Raji (cell line): Measurements from ENCODE around the gene MACF1.

Experiments
- POLR2A ChIP-seq: IDR thresholded peaks from 2 replicates; pipeline ENCODE4 v1.6.1; 2011; ENCODE audit warnings: low read depth, low read length, control low read depth; ENCODE audit not compliant: insufficient read depth

The MACF1 gene

DNA sequence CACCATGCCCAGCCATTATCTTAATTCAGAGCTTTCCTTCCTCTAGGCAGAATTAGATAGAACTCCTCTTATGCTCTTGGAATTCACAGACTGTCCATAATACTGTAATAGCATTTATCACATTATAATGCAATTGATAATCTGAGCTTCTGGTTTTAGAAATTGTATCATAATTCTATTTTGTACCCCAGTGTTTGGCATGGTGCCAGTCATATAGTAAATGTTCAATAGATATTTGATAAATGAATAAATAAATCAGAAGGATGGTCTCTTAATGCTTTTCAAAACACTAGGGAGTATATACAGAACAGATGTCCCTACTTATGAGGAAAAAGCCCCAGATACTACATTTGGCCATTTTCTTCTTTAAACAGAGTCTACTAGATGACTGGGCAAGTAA, 167.6 kb downstream of the MACF1 start:
- no peak for TF ChIP-seq POLR2A

DNA sequence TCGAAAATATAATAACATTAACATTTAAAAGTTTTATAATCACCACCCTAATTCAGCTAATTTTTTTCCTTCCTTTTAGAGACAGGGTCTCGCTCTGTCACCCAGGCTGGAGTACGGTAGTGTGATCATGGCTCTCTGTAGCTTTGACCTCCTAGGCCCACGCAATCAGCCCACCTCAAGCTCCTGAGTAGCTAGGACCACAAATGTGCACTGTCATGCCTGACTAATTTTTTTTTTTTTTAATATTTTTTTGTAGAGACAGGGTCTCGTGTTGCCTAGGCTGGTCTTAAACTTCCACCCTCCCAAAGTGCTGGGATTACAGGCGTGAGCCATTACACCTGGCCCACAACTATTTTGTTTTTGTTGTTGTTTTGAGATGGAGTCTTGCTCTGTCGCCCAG, 172.2 kb downstream of the MACF1 start:
- no peak for TF ChIP-seq POLR2A

GRCh38 chr1:39378377-39378776, 173.9 kb downstream of the MACF1 start:
- no peak for TF ChIP-seq POLR2A

DNA sequence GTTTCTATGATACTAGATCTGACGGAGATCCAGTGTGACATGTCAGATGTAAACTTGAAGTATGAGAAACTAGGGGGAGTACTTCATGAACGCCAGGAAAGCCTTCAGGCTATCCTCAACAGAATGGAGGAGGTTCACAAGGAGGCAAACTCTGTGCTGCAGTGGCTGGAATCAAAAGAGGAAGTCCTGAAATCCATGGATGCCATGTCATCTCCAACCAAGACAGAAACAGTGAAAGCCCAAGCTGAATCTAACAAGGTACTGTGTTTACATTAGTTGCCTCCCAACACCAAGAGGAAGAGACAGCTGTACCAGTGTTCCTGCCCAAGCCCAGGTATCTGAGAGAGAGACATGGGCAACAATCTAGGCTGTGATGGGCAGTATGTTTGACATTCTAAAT, 174.7 kb downstream of the MACF1 start:
- no peak for TF ChIP-seq POLR2A

GRCh38 chr1:39380036-39380435, 175.5 kb downstream of the MACF1 start:
- TF ChIP-seq POLR2A: no peak

GRCh38 chr1:39381839-39382238, 177.3 kb downstream of the MACF1 start:
- no peak for TF ChIP-seq POLR2A

DNA sequence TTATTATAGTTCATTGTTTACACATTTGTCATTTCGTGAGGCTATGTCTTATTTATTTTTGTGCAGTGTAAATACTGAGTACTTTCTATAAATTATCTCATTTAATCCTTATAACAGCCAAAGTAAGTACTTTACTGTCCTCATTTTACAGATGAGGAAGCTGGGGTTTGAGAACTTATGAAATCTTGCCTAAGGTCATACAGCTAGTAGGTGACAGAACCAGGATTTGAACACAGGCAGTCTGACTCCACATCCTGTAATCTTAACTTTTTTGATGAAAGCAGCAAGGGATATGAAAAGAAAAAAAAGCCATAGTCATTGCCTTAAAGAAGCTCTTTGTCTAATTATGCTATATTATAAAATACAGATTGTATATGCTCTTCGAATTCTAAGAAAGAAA, 179.8 kb downstream of the MACF1 start:
- no peak for TF ChIP-seq POLR2A

- TF ChIP-seq POLR2A: no peak
Measured at GRCh38 chr1:39385067-39385988, 180.8 kb downstream of the MACF1 start.

GRCh38 chr1:39386997-39387396, 182.5 kb downstream of the MACF1 start:
- no peak for TF ChIP-seq POLR2A

DNA sequence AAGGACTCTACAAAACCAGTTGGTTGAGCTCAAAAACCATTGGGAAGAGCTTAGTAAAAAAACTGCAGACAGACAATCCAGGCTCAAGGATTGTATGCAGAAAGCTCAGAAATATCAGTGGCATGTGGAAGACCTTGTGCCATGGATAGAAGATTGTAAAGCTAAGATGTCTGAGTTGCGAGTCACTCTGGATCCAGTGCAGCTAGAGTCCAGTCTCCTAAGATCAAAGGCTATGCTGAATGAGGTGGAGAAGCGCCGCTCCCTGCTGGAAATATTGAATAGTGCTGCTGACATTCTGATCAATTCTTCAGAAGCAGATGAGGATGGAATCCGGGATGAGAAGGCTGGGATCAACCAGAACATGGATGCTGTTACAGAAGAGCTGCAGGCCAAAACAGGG, 183.0 kb downstream of the MACF1 start:
- no peak for TF ChIP-seq POLR2A

GRCh38 chr1:39391691-39392679, 187.5 kb downstream of the MACF1 start:
- no peak for TF ChIP-seq POLR2A

DNA sequence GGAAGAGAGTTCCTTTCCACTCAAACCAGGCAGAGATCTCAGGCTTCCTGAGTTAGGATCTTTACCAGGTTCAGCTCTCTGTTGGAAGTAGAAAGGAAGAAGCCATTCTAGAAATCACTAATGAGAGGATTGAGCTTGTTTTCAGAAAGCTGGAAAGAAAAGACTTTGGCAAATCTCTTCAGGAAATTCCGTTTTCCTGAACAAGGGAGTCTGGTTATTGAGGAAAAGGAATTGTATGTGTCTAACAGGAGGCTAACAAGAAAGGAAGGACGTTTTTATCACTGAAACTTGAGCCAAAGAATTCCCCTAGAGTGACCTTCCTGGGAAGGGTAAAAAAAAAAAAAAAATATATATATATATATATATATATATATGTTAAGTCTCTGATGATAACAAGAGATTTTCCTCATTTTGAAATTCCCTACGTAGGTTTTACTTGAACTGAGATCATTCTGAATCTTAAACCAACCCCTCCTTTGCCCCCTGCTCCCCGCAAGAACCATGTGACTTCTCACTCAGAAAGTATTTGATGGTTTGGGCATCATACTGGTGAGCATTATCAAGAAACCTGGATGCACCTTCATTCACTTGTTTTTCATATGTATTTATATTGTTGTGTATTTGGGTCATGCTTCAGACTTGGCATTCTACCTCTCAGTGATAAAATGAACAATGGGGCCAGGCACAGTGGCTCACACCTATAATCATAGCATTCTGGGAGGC, 188.5 kb downstream of the MACF1 start:
- TF ChIP-seq POLR2A: no peak

DNA sequence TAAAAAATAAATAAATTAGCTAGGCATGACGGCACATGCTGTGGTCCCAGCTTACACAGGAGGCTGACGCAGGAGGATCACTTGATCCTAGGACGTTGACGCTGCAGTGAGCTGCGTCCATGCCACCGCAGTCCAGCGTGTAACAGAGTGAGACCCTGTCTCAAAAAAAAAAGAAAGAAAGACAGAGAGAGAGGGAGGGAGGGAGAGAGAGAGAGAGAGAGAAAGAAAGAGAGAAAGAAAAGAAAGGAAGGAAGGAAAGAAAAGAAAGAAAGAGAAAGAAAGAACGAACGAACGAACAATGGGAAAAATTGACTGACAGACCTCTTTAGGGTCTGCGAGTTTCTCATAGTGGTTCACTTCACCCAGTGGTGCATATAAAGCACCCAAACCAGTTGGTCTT, 189.2 kb downstream of the MACF1 start:
- TF ChIP-seq POLR2A: no peak

GRCh38 chr1:39394059-39394458, 189.6 kb downstream of the MACF1 start:
- no peak for TF ChIP-seq POLR2A

DNA sequence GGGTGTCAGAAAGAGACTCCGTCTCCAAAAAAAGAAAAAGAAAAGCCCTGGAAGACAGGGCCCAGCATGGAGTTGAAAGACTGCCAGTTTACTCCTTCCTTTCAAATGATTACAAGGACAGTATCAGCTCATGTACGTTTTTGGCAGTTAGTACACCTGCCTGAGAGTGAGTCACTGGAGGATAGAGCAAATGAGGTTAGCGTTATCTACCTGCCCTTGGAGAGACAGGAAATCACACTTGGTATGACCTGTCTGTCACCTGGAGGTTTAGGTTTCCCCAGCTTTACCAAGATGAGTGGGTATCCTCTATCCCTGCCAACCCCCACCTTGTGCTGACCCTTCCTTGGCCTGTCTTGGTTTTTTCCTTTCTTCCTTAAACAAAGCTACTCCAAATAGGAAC, 190.1 kb downstream of the MACF1 start:
- no peak for TF ChIP-seq POLR2A
